ENCODE results near the gene RPA1. TPM values are rescaled to one million over a fixed set of nuclear protein-coding genes. Genes with fewer than 3 reads are reported as not detected.

Gene RPA1
- polyA plus RNA-seq, 3 donors, result 18.5 to 27.4 (median 23.8) TPM

DNA sequence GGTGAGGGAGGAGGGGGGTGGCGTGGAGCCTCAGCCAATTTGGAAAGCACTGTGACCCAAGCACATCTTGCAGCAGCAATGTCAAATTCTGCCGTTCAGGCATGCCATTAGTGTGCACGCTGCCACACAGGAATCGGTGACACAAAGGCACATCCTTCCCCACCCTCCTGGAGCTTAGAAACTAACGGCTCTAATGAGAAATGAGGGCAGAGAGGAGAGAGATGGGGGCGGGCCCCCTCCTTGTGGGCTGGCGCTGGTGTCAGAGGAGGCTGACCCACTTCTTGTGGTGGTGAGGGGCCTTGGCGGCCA is 100.5 kb downstream of the RPA1 start:
- no peak overlapping the region for H3K4me2 ChIP-seq (replicated peaks; ENCODE audit: extremely low read depth, low read length, poor library complexity, severe bottlenecking)
- no peaks in the 10 kb centered on the region for H3K36me3 Mint-ChIP-seq
- no peaks in the 10 kb centered on the region for H3K27me3 ChIP-seq (ENCODE audit: control insufficient read depth in 2 of 2, insufficient read depth in 2 of 2, low read length in 2 of 2)
- H3K27me3 Mint-ChIP-seq (ENCODE audit: low read depth in 3 of 3), result peaks cover 1 to 6% (median 6%) of the 10 kb centered on the region in 3 donors
- H3K4me3 Mint-ChIP-seq, result no peak overlapping the region
- no peaks in the 10 kb centered on the region for H3K9me3 ChIP-seq (replicated peaks in 1 of 2; ENCODE audit: control insufficient read depth in 1 of 2, insufficient read depth in 1 of 2, low read length in 2 of 2)
- no peaks in the 10 kb centered on the region for H3K4me1 ChIP-seq (ENCODE audit: control insufficient read depth in 1 of 2, insufficient read depth in 2 of 2, low read length in 2 of 2)
- H3K36me3 ChIP-seq (replicated peaks in 1 of 2; ENCODE audit: control insufficient read depth in 1 of 2, insufficient read depth in 2 of 2, low read length in 2 of 2), result no peaks in the 10 kb centered on the region
- no peaks in the 10 kb centered on the region for H4K20me1 ChIP-seq (ENCODE audit: insufficient read depth, low read length)
- no peak overlapping the region for H3K9ac ChIP-seq (ENCODE audit: insufficient read depth, low read length, poor library complexity, severe bottlenecking)
- DNase-seq, result no peak
- no peak overlapping the region for H2AFZ ChIP-seq (ENCODE audit: insufficient read depth, low read depth, low read length, poor library complexity, severe bottlenecking)
- H3K9me3 Mint-ChIP-seq, result peaks cover 0 to 2% (median 0%) of the 10 kb centered on the region in 7 donors
- intact Hi-C loops (cut with micrococcal nuclease), result no loop called here
- no peak overlapping the region for H3K27ac ChIP-seq (ENCODE audit: low read depth in 1 of 2, low read length in 2 of 2)
- no peak overlapping the region for H3K4me3 ChIP-seq (replicated peaks in 1 of 3; ENCODE audit: low read depth in 2 of 3, low read length in 3 of 3)
- TF ChIP-seq, protein P1, sequence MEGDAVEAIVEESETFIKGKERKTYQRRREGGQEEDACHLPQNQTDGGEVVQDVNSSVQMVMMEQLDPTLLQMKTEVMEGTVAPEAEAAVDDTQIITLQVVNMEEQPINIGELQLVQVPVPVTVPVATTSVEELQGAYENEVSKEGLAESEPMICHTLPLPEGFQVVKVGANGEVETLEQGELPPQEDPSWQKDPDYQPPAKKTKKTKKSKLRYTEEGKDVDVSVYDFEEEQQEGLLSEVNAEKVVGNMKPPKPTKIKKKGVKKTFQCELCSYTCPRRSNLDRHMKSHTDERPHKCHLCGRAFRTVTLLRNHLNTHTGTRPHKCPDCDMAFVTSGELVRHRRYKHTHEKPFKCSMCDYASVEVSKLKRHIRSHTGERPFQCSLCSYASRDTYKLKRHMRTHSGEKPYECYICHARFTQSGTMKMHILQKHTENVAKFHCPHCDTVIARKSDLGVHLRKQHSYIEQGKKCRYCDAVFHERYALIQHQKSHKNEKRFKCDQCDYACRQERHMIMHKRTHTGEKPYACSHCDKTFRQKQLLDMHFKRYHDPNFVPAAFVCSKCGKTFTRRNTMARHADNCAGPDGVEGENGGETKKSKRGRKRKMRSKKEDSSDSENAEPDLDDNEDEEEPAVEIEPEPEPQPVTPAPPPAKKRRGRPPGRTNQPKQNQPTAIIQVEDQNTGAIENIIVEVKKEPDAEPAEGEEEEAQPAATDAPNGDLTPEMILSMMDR (IDR thresholded peaks at IDR 0.05), result no peak
- no peaks in the 10 kb centered on the region for H3K4me1 Mint-ChIP-seq
- H3K79me2 ChIP-seq (ENCODE audit: insufficient read depth, low read length), result no peaks in the 10 kb centered on the region
- no peak overlapping the region for H3K27ac Mint-ChIP-seq
- WGBS (ENCODE audit: insufficient coverage), result 100% methylated on average over 2 of the region's 8 CpGs

DNA sequence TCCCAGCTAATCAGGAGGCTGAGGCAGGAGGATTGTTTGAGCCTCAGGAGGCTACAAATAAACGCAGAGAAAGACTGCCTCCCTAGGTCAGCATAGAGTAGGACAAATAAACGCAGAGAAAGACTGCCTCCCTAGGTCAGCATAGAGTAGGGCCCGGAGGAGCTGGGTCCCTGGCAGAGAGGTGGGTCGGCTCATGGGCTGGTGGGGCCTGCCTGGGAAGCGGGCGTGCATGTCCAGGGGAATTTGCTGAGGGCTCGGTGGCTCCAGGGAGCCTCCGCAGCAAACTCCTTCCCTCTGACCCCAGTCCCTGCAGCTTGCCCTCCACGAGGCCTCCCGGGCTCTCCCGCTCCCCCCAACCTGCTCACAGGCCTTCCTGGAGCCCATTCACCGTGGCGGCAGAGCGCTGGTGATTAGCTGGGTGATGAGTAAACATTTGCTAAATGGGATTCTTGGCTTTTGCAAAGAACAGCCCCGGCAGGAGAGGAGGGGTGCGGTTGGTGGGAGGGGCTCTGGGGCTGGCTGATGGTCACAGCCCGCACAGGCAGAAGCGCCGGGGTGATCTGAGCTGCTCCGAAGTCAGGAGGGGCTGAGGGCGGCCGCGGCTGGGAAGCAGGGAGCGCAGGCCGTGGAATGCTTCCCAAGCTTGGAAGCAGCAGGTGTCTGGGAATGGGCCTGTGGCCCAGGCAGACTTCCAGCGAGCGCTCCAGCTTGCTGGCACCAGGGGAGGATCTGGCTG is 102.2 kb downstream of the RPA1 start:
- Histone ChIP-seq H3K4me1 (ENCODE audit: control insufficient read depth in 1 of 2, insufficient read depth in 2 of 2, low read length in 2 of 2) (no peaks in the 10 kb centered on the region), H3K4me3 (replicated peaks in 1 of 3; ENCODE audit: low read depth in 2 of 3, low read length in 3 of 3) (no peak overlapping the region), H4K20me1 (ENCODE audit: insufficient read depth, low read length) (no peaks in the 10 kb centered on the region), H3K79me2 (ENCODE audit: insufficient read depth, low read length) (no peaks in the 10 kb centered on the region), H2AFZ (ENCODE audit: insufficient read depth, low read depth, low read length, poor library complexity, severe bottlenecking) (no peak overlapping the region), H3K36me3 (replicated peaks in 1 of 2; ENCODE audit: control insufficient read depth in 1 of 2, insufficient read depth in 2 of 2, low read length in 2 of 2) (no peaks in the 10 kb centered on the region), H3K27ac (ENCODE audit: low read depth in 1 of 2, low read length in 2 of 2) (no peak overlapping the region), H3K9me3 (replicated peaks in 1 of 2; ENCODE audit: control insufficient read depth in 1 of 2, insufficient read depth in 1 of 2, low read length in 2 of 2) (no peaks in the 10 kb centered on the region), H3K27me3 (ENCODE audit: control insufficient read depth in 2 of 2, insufficient read depth in 2 of 2, low read length in 2 of 2) (no peaks in the 10 kb centered on the region), H3K4me2 (replicated peaks; ENCODE audit: extremely low read depth, low read length, poor library complexity, severe bottlenecking) (no peak overlapping the region), H3K9ac (ENCODE audit: insufficient read depth, low read length, poor library complexity, severe bottlenecking) (no peak overlapping the region)
- Mint-ChIP-seq H3K27me3 (ENCODE audit: low read depth in 3 of 3) (peaks cover 5 to 6% (median 6%) of the 10 kb centered on the region in 3 donors), H3K4me3 (no peak overlapping the region), H3K27ac (no peak overlapping the region), H3K36me3 (no peaks in the 10 kb centered on the region), H3K9me3 (peaks cover 0 to 2% (median 0%) of the 10 kb centered on the region in 7 donors), H3K4me1 (no peaks in the 10 kb centered on the region)
- no peak for DNase-seq
- TF ChIP-seq, protein P1 (IDR thresholded peaks at IDR 0.05), result no peak
- intact Hi-C loops (cut with micrococcal nuclease), result no loop called here
- WGBS (ENCODE audit: insufficient coverage), result 93% methylated on average over 21 of the region's 27 CpGs

Measured in CD14-positive monocyte (primary cell).